Hematopoietic multipotent progenitor cell treated with erythropoietin and hydrocortisone succinate and interleukin-3 and kit ligand, for 6 days (in vitro differentiated cells): Measurements from ENCODE around the gene TNN.
"Not testable (repeated sequence)": the region's sequence is repeated elsewhere in the genome, so short reads cannot be mapped to it uniquely, and the experiment has no call there.

ENCODE experiments used
- DNase-seq: peaks from one replicate; pipeline ENCODE4 v3.0.0-alpha.2; 2015

TNN gene, protein sequence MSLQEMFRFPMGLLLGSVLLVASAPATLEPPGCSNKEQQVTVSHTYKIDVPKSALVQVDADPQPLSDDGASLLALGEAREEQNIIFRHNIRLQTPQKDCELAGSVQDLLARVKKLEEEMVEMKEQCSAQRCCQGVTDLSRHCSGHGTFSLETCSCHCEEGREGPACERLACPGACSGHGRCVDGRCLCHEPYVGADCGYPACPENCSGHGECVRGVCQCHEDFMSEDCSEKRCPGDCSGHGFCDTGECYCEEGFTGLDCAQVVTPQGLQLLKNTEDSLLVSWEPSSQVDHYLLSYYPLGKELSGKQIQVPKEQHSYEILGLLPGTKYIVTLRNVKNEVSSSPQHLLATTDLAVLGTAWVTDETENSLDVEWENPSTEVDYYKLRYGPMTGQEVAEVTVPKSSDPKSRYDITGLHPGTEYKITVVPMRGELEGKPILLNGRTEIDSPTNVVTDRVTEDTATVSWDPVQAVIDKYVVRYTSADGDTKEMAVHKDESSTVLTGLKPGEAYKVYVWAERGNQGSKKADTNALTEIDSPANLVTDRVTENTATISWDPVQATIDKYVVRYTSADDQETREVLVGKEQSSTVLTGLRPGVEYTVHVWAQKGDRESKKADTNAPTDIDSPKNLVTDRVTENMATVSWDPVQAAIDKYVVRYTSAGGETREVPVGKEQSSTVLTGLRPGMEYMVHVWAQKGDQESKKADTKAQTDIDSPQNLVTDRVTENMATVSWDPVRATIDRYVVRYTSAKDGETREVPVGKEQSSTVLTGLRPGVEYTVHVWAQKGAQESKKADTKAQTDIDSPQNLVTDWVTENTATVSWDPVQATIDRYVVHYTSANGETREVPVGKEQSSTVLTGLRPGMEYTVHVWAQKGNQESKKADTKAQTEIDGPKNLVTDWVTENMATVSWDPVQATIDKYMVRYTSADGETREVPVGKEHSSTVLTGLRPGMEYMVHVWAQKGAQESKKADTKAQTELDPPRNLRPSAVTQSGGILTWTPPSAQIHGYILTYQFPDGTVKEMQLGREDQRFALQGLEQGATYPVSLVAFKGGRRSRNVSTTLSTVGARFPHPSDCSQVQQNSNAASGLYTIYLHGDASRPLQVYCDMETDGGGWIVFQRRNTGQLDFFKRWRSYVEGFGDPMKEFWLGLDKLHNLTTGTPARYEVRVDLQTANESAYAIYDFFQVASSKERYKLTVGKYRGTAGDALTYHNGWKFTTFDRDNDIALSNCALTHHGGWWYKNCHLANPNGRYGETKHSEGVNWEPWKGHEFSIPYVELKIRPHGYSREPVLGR (N-terminal part only)

DNA sequence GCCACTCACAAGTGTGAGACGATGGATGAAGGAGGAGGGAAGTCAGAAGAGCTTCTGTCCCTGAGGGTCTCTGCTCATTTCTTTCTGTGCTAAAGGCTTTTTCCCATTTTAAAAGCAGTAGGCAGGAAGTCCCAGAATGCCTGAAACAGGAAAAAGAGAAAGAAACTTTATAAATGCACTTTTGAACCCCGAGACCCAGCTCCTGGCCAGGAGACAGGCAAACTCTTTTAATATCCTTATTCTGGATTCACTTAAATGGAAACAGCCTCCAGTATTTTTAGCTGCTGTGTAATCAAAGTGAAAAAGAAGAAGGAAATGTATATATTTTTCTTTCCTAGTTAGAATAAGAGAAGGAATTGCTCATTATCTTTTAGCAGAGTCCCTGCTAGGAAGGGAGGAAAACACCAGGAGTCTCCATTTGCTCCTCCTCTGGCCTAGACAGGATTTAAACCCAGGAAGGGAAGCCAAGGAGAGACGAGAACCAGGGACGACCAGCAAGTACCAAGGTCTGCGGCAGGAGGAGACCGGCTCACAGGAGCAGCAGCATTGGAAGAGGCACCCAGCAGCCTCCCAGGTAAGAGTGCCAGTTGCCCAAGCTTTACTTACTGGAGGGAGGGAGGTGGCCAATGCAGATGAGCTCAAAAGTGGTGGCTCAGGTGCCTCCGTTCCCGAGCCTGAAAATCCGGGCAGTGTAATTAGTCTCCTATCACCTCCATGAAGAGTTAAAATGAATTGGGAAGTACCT lies at the start of gene TNN:
Gene TNN, plus strand, starts transcription at position 472 of the 745 bp plus-strand sequence. CDS start 9,586 bp downstream, outside the sequence.
- no peak for DNase-seq

DNA sequence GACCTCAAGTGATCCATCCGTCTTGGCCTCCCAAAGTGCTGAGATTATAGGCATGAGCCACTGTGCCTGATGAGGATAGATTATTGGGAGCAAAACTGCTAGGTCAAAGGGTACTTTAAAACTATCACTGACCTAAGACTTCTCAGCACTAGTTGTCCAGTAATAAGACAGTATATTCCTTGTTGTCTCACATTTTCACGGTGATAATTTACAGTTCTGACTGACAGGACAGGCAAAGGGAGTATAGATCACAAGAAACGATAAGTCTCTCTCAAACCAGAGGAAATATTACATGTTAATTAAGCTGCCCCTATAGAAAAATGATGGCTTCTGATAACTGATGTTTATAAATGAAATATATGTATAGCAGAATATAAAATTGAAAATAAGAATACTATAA lies 48.1 kb upstream of the TNN start:
- DNase-seq = no peak

DNA sequence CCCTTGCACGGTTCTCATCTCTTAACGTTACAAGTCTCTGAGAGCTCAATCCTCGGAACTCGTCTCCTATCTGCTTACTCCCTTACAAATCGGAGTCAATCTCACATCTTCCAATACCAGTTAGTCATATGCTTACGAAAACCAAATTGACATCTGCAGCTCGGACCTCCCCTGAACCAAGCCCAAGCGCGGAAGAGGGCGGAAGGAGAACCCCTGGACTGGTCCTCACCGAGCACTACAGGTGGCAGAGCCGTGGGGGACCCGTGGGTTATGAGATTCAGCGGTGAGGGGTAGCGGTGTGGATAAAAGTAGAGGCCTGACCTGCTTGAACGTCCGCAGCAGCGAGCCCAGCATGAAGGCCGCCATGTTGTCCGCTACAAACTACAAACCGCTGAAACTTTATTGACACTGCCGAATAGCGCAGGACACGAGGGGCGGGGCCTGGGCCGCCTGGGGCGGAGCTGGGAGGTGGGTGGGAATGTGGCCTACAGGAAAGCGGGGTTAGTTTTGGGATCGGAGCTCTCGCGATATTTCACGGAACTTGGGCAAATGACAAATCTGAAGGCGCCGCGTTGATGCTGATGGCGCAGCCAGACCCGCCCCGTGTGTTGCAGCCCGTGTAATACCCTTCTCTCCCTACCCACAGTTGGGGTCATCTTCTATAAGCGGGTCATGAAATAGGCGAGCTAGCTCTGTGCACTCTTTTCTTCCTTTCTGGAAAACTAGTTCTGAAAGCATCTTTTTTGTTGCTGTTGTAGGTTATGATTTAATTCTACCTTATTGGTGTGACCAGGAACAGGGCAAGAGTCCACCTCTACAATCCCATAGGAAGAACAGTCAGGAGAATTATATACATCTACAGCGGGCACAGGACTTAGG lies 44.4 kb upstream of the TNN start, which contains the start of gene MRPS14:
Gene MRPS14, minus strand, starts transcription at position 383 of the 879 bp plus-strand sequence. Its CDS starts 17 bp downstream, at position 366.
- peak; percentile 98 for DNase-seq

DNA sequence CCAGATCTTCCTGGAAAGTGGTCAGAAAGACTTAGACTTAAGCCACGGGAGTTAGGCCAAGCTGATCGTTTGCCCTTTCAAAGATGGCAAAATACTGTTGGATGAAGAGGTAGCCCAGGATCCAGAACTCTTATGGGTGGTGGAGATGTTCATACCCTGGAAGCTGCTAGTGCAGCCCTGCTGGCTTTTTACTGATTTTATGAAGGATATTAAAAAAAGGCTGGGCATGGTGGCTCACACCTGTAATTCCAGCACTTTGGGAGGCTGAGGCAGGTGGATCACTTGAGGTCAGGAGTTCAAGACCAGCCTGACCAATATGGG lies 43.8 kb upstream of the TNN start:
- DNase-seq = not testable (repeated sequence)

DNA sequence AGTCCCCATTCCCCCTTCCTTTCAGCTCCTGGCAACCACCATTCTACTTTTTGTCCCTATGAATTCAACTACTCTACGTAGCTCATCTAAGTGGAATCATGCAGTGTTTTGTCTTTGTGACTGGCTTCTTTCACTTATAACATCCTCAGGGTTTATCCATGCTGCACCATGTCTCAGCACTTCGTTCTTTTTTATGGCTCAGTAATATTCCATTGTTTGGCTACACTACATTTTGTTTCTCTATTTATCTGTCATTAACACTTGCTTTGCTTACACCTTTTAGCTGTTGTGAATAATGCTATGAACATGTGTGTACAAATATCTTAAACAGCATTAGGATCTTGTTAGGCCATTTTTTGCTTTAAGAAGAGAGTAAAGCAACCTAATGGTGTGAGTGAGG lies 42.9 kb upstream of the TNN start:
- DNase-seq = no peak

DNA sequence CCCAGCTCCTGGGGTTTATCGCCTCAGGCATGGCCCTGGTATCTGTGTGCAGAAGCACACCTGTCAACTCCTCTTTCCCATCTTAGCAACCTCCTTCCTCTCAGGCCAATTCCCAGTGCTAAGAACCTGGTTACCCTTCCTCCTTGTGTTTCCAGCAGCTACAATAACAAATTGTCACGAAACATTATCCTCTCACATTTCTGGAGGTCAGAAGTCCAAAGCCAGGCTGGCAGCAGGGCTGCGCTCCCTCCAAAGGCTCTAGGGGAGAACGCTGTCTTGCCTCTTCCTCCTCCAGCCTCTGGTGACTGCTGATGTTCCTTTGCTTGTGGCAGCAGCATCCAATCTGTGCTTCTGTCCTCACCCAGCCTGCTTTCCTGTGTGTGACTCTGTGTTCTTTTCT lies 33.7 kb upstream of the TNN start:
- no peak for DNase-seq

DNA sequence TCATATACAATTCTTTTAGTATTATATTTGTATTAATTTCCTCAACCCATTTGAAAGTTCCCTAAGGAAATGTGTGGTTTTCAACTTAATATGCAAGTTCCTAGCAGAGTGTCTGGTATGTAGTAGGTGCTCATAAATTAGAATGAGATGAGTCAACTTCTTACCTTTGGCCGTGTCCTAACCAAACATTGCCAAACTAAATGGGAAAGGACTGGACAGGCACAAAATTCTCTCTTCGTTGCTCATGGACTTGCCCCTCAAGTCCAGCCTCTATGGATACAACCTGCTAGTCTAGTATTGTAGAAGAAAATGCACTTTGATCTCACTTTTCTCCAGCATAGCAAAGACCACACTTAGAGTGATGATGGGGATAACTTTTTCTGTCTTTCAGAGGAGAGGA lies 32.9 kb upstream of the TNN start:
- DNase-seq = no peak

DNA sequence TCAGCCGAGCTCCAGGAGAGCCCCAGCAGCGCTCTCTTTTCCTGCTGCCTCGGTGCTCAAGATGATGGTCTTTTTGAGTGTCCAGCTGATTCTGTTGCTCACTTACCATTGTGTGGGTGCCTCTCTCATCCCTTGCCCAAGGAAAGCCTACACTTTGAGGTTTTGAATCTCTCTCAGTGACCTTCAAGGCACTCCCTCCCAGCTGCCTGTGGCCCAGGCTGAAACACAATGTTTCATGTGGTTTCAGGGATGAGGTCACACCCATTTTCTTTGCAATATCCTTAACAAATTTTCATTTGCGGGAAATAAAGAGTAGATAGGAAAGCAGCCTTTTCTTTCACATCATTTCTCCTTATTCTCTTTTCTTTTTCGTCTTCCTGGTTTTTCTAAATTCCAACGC lies 31.8 kb upstream of the TNN start:
- no peak for DNase-seq

DNA sequence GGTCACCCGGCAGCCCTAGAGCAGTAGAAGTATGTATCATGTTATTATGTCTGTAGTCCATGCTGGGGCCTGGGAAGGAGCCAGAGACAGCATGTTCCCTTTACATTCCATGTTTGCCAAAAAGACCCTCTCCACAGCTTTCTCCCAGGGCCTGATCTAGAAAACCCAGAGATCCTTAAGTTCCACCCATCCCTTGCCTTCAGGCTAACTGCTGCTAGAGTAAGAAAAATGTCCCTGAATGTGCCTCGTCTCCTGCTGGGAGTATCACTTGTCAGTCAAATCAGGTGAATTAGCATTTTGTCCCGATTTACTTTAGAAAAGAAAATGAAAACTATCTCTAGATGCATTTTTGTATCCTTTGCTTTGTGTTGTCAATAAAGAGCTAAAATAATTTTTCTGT lies 31.2 kb upstream of the TNN start:
- DNase-seq = no peak

DNA sequence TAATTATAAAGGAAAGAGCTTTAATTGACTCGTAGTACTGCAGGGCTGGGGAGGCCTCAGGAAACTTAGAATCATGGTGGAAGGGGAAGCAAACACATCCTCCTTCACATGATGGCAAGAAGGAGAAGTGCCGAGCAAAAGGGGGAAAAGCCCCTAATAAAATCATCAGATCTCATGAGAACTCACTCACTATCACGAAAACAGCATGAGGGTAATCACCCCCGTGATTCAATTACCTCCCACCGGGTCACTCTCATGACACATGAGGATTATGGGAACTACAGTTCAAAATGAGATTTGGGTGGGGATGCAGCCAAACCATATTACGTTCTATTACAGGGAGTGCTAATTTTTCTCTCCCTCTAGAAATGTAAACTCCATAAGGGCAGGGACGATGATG lies 30.2 kb upstream of the TNN start:
- DNase-seq = no peak

DNA sequence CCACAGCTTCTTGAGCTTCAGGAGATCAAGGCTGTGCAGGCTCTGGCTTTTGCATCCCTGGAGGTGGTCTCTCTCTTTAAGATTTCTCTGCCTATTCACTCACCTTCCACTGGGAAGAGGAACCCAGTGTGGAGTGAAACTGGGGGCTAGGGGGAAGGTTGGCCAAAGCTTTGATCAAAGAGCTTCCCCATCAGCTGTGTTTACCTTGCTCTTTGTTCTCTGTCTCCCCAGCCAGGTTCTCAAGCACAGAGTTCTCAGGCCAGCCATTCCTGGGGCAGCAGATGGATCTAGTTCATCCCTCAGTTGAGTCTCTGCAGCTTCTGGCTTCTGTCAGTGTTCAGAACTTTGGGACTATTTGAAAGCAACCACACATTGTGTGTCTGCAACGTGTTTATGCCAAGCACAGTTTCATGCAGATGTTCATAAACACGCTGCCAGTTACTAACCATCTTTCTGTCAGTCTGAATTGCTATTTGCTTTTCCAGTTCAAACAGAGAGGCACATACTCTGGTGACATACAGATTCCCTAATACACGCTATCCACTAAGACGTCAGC lies 27.2 kb upstream of the TNN start:
- no peak for DNase-seq

DNA sequence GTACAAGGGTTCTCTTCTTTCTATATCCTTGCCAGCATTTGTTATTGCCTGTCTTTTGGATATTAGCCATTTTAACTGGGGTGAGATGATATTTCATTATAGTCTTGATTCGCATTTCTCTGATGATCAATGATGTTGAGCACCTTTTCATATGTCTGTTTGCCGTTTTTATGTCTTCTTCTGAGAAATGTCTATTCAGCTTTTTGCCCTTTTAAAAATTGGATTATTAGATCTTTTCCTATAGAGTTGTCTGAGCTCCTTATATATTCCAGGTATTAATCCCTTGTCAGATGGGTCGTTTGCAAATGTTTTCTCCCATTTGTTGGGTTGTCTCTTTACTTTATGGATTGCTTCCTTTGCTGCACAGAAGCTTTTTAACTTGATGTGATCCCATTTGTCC lies 25.0 kb upstream of the TNN start:
- DNase-seq = no peak

DNA sequence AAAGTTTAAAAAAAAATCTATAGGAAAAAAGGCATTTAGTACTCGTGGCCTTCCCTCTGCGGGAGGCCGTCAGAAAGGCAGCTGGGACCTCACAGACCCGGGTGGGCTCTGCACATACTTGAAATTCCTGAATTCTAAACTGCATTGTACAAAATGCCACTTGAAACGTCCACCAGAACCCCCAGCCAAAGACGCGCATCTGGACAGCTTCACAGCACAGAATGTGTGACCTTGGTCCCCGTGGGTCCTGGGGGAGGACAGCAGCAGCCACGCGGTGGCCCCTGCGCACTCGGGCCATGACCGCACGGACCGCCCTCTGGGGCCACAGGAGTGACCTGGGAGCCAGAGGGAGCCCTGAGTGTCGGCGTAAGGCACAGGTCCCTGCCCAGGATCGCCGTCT lies 23.8 kb upstream of the TNN start:
- no peak for DNase-seq

DNA sequence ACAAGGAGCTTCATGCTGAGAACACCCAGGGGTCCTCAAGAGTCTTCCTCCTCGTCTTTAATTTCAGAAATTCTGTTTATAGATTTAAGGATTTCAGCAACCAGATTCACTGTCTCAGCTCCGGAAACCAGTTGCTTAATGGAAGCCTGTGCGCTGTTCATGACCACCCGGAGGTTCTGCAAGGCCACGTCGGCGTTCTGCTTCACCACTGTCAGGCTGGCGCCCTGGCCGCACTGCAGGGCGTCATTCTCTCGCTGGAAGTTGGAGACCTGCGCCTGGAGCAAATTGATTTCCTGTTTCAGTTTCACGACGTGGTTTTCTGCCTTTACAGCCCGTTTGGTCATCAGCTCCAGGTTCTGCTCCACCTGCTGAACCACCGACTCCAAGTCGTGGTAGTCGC lies 23.0 kb upstream of the TNN start:
- not testable (repeated sequence) for DNase-seq

DNA sequence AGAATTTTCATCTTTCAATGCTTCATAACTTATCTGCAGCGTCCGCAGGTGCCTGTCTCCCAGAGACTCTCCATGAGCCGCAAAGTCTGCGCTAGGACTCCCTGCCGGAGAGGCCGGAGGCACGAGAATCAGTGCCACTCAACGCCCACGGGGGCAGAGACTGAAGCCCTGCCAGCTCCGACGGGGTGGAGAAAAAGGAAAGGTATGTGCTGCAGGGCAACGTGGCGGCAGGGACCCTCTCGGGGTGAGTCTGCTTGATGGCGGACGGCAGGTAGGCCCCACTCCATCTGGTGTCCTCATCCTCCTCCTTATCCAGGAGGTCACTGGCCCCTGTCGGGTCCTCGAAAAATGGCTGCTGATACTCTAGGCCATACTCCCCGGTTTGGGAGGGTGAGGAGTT lies 22.5 kb upstream of the TNN start:
- DNase-seq = no peak

DNA sequence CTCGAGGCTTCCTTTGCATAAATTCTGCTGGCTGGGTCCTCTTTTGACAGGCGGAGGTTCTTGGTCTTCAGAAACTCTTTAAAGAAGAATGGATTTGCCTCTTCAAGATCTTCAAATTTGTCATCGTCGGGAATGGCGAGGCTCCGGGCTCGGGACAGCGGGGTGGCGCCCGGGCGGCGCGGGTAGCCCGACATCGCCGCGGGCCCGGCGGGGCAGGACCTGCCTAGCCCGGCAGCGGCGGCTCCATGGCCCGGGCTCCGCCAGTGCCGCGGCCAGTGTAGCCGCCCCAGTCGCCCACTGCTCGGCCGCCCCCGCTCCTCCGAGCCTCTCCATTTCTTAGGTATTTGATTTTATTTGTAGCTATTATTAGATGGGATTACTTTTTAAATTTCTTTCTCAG lies 22.1 kb upstream of the TNN start:
- DNase-seq = no peak

DNA sequence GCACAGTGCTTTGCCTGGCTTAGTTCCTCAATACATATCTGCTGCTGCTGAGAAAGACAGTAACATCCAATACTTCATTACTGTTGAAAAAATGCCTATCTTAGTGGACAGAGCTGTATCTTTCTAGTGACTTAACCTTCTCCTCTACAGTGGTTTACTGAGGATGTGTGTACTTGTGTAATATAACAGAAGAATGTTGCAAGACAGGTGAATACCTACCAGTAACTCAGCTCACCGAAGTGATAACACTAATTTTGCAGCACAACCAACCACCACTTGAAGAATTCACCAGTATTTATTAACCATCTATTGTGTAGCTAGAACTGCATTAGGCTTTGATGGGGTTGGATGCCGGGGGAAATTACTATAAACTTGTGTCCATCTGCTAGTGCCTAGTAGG lies 16.6 kb upstream of the TNN start:
- DNase-seq = no peak

DNA sequence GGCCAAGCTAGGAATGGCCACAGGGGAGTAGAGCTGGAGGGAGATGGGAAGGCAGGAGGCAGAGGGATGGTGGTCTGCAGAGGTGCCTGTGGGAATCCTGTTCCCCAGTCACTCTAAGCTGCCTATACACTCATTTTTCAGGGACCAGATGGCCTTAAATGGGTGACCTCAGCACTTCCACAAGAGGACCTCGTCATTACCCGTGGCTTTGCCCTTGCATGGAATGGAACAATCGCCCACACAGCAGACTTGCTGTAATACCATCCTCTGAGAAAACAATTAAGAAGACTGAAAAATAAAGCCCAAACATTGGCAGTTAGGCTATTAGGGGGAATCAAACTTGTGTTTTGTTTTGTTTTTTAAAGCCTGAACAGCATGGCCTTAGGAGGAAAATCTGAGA lies 12.9 kb upstream of the TNN start:
- DNase-seq = no peak

DNA sequence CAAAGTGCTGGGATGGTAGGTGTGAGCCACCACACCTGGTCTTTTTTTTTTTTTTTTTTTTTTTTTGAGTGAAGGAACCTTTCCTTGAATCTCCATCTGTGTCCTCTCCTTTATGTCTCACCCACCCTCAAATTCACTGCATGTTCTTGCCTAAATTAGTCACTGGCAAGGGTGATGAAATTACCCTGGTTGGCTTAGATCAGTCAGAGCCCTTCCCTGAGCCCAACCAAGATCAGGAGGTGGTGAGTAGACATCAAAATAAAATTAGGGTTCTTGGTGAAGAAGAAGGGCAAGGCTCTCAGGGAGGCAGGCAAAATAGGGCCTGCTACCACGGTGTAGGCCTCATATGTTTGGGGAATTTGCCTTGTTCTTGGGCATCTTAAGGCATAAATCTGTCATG lies 5.3 kb upstream of the TNN start:
- DNase-seq = no peak

DNA sequence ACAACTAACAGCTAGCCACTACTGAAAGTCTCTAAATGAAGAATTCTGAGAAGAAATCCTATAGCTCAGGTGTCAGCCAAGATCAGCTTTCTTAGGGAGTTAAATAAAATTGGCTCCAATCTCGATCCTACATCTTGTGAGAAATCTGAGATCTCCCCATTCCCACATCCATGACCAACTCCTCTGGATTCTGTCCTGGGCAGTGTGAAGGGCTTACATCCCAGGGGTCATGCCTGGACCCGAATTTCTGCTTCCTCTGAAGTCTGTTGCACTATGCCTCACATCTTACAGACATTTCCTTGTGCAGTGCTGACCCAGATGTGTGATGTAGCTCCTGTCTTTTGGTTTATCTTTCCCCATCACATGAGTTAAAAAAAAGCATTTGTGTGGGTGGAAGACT lies 4.8 kb upstream of the TNN start:
- no peak for DNase-seq

DNA sequence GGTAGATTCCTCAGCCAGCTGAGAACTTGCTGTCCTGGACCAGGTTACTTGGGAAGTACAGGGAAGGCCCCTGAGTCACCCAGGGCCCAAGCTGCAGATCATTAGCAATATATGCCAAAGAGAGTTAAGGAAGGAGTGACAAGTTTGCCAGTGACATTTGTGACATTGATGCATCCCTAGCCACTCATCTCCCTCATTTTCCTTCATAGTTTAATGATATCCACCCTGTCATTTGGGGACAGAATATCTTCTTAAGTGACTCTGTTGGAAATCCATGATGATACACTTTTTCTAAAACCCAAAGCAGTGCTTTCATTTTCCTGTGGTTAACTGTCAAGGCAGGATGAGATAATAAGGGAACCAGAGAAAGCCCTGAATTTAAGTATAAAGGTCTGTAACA lies 3.2 kb downstream of the TNN start:
- no peak for DNase-seq
